HG02970 (cell line): Measurements from ENCODE around the gene RABAC1.
"Not testable (repeated sequence)": the region's sequence is repeated elsewhere in the genome, so short reads cannot be mapped to it uniquely, and the experiment has no call there.

Source experiments
- ATAC-seq: cut with Tn5 transposase; IDR thresholded peaks from one replicate; pipeline ENCODE4 v1.9.1; 2021; ENCODE audit warnings: mild to moderate bottlenecking, moderate library complexity, moderate number of reproducible peaks; ENCODE audit not compliant: unreplicated experiment, low FRiP score

RABAC1 gene, protein sequence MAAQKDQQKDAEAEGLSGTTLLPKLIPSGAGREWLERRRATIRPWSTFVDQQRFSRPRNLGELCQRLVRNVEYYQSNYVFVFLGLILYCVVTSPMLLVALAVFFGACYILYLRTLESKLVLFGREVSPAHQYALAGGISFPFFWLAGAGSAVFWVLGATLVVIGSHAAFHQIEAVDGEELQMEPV

DNA sequence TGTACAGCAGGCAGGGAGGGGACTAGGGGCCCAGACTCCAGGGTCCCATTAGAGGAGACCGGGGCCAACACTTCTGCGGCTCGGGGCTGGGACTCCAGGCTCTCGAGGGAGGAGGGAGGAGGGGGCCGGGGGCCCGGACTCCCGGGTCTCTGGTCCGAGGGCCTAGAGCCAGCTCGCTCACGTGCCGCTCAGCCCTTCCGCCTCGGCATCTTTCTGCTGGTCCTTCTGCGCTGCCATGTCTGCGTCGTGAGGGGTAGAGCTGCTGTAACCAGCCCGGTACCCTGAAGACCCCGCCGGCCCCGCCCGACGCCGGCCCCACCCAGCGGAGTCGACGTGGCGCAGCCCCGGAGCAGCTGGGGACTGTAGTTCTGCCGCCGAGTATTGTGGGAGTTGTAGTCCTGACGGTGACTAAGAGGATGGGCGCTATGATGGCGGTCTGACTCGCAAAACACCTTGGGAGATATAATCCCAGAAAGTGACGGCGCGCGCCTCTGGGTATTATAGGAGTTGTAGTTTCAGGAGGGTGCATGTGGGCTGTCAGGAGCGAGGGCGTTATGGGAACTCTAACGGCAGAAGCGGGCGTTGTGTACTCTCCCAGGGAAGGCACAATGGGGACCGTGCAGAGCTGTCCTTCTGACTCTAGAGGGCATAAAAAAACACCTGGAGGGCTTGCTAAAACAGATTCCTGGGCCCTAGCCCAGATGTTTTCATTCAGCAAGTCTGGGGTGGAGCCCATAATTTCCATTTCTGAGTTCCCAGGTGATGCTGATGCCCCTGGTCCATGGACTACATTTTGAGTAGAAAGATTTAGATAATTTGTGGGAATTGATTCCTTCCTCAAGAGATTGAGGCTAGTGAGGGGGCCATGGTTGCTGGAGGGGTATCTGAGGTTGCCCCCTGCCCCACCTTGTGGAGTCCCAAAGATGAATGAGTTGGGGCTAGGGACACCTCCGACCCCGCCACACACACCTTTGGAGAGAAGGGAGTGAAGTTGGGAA, at the start of gene RABAC1:
TSS of gene RABAC1 (minus strand) at position 266 of the 998 bp plus-strand sequence. CDS start at position 237, 29 bp downstream.
- ATAC-seq: peak; percentile 62

DNA sequence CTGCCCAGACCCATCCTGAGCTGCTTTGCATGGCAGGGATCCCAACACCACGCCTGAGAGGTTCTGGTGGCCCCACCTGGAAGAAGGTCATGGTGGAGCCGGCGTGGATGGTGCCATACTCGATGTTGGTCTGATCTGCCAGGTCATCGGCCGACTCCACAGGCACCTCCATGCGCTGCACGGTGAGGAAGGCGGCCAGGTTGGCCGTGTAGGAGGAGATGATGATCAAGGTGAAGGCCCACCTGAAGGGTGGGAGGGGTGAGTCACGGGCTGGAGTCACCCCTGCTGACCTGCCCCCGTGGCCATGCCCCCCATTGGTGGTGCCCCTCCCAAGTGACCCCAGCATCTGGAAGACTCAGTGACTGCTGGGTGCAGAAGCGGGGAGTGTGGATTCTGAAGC, 47.4 kb upstream of the RABAC1 start:
- ATAC-seq: no peak

DNA sequence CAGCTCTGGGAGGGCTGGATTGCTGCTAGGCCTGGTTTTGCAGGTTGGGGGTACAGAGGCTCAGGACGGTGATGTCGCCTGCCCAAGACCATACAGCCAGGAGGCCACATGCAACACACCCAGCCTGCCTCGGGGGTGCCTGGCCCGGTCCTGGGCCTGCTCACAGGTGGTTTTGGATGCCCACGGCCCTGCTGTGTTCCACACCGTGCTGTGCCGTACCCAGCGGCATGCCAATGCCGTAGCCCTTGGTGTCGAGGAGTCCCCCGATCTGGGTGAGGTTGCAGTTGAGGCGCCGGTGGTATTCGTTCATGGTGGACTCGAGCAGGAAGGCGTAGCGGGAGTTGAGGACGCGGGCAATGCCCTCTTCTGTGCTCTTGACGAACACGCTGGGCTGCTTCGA, 46.4 kb upstream of the RABAC1 start:
- no peak for ATAC-seq

DNA sequence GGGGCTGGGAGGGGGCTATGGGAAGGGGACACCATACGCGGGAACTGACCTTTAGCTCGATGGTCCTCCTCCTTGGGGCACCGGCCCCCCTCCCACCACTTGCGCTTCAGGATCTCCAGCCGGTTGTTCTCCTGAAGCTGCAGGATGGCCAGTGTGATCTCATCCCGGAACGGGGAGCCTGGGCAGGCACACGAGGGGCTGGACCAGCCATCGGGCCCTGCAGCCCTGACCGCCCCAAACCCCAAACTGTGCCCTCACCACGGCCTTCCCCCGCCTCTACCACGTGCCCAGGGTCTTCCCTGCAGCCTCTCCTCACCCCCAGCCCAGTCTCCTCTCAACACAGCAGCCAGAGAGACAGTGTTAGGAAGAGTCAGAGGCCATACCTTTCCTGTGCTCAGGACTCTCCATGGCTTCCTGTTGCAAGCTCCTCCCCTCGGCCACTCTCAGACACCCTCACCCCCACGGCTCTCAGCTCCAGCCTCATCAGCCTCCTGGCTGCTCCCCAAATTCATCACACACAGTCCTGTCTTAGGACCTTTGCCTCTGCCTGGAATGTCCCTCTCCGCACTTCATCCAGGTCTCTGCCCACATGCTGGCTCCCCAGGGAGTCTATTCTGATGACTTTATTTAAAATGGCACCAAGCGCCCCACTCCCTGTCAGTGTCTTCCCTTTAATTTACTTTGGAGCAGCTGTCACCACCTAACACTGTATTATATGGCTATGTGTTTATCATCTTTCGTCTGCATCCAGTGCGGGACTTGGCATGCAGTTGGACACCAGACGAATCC, 44.6 kb upstream of the RABAC1 start:
- no peak for ATAC-seq

DNA sequence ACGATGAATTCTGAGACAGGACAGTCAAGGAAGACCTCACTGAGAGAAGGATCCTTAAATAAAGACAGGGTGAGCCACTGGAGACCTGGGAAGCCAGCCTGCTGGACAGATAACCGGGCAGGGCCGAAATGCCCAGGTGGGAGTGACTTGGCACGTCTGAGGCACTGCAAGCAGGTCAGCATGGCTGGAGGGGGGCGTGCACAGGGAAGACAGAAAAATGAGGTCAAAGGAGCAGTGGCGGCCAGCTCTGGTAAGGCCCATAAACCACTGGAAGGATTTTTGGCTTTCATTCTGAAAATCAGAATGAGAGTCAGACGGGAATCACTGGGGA, 40.7 kb upstream of the RABAC1 start:
- ATAC-seq: no peak

DNA sequence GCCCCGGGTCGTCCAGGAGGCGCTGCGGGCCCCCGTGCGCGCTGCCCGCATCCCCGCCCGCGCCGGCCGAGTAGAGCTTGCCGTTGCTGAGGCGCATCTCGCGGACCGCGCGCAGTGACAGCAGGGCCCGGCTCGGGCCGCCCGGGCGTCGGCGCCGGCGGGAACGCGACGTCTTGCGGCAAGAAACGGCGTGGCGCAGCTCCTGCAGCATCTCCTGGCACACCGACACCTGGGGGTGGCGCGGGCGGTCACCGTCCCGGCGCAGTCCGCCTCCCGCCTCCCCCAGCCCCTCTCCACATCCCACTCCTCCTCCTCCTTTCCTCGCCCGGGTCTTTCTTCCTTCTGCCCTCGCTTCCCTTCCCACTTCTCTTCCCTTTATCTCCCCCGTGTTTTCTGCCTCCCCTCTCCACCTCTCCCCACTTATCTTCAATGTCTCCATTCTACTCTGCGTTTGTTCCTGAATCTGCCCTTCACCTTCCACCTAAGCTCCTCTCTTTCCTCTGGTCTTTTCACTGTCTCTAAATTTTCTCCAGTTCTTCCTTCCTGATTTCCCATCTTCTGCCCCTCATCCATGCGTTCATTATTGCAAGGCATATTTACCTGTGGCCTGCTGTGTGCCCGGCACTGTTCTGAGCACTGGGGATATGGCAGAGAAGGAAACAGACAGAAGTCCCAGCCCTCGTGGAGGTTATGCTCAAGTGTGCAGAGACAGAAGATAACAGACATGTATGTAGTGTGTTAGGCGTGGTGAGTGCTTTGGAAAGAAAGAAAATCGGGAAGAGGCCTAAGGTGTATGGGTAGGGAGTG, 40.2 kb upstream of the RABAC1 start:
- no peak for ATAC-seq

DNA sequence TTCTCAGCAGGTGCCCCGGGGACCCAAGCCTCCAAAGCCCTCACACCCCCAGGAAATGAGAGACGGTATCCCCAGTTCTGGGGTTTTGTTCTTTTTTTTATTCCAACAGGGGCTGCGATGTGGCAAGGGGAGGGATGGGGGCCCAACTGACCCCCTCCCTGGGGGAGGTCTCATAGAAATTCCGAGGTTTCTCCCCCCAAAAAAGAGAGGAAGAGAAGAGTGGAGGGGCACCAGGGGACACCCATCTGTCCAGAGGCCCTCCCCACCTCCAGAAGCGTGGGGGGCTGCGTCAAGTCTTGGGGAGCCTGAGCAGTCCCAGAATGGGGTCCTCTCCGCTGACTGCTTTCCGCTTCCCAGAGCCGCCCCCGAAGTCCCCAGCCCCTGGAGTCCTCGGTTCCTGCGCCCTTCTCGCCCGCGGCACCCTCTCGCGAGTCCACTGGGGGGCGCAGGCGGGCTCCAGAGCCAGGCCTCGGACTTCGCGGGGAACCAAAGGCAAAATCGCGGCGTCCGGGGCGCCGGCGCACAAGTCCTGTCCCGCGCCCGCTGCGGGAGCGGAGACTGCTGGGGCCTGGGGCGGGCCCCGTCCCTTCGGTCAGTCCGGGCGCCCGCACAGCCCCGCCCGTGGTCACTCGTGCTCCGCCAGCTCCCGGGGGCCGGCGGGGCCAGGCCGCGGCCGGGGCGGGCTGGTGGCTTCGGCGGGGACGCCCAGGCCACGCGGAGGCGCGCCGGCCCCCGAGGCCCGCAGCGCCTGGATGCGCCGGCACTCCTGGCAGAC, 39.3 kb upstream of the RABAC1 start:
- ATAC-seq: no peak

DNA sequence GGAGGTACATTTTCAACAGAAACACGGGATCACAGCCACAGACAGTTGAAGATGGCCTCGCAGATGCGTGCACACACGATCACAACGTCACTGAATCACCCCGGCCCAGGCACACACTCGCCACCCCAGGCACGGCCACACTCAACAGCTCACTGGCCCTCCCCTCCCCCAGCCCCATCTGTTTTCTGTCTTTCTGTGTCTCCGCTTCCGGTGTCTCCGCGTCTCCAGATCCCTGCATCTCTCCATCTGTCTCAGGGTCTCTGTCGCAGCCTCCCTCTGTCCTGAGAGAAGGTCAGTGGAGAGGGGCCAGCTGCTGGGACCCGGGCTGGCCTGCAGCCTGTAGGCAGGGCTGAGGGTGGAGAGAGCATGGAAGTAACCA, 38.7 kb upstream of the RABAC1 start:
- no peak for ATAC-seq

DNA sequence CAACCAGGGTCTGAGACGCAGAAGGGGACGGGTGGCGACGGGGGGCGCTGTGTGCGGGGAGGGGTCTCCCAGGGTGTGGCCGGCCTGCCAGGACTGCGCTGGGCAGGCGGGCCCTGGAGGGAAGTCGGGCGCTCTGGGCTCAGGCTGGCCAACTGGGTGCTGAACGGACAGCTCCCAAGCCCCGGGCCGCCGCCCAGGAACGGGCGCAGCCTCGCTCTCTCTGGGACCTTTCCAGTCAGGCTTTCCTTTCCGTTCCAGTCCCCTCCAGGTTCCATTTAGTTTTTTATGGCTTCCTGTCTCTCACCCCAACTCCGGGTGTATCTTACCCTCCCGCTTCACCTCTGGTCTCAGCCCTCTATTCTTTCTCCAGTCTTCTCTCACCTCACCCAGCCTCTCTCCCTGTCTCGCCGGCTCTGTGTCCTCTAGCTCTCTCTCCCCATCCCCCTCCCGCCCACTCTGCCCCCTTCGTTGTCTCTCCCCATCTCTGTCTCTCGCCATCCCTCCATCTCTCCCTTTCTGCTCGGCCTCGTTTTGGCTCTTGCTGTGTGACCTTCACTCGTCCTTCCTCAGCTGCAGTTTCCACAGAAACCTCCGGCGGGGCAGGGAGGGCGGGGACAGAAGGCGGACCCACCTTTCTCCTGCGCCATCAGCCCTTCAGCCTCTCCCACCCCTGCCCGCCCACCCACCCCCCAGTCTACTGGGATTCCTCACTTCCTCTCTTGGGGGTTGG, 38.2 kb upstream of the RABAC1 start:
- no peak for ATAC-seq

DNA sequence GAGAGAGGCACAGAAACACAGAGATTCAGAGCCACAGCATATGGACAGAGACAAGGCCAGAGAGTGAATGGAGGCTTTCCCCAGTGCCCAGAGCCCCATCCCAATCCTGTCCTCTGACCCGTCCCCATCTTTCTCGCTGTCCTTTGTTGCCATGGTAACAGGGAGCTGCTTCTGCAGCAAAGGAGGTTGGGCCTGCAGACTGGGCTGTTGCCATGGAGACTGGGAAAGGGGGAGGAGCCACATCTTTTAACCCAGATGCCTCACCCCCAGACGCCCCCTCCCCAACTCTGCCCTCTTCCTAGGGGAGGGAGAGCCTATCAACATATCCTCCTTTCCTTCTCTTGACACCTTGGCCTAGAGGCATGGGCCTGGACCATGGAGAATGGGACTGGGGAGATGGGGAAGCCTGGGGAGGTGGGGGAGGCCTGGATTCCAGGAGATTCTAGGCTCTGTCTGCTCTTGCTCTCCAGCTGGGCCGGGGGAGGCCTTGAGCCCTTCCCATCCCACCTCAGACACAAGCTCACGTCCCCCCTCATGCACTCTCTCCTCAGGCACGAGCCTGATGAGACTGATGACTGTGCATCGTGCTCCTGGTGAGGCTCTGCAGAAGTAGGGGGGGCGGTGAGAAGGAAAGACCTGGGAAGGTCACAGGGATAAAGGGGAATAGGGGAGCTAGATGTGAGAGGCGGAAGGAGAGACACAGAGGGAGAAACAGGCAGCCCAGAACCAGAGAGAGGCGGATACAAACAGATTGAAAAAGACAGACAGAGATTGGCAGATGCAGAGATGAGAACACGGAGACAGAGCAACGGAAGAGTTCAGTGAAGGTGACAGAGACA, 37.1 kb upstream of the RABAC1 start:
- no peak for ATAC-seq

DNA sequence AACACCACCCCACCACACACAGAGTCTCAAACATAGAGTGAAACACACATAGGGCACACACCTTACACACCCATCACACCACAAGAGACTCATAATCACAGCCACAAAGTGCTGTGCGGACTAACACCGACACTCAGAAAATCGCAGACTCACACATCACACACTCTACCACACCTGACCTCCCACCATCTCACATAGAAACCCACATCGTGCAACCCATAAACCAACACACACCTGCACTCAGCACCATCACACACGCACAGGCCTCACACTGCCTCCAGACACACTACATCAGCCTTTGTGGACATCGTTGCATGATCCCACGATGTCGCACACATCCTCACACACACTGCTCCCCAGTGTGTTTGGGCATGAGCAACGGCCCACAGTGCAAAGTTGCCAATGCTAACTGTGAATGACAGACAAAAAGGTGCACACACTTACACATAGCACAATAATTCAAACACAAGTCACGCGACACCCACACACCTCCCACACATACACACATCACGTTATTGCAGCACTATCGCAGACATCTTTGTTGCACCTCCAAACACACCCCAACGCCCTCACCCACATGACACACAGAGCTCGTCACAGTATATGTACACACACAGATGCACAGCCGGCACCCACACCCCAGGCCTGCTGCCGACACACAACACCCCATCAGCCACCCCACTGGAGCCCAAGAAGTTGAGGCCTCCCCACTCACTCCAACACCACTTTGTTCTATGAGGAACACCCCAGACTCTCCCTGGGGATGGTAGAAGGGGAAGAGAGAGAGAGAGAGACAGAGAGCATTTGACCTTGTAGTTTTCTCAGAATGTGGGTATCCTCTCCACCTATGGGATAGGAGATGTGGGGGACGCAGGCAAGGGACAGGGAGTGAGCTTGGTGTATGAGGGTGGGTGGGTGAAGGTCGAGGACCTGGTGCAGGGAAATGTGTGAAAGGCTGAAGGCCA, 36.2 kb upstream of the RABAC1 start:
- no peak for ATAC-seq

DNA sequence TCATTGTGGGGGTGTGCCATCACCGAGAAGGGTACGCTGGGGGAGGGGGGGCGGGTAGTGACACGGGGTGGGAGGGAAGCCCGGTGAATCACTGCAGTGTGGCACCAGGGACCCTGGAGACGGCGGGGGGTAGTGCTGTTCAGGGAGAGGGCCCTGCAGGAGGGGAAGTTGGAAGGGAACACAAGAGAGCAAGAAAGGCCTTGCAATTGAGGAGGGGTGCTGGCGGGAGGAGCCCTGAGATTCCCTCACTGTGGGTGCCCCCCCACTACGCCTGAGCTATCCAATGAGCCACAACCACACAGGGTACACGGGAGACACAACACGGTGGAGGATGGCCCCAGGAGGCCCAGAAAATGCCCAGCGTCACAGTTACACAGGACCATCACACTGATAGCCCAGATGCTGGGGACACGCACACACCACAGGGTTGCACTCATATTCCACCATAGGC, 35.4 kb upstream of the RABAC1 start:
- ATAC-seq: no peak

DNA sequence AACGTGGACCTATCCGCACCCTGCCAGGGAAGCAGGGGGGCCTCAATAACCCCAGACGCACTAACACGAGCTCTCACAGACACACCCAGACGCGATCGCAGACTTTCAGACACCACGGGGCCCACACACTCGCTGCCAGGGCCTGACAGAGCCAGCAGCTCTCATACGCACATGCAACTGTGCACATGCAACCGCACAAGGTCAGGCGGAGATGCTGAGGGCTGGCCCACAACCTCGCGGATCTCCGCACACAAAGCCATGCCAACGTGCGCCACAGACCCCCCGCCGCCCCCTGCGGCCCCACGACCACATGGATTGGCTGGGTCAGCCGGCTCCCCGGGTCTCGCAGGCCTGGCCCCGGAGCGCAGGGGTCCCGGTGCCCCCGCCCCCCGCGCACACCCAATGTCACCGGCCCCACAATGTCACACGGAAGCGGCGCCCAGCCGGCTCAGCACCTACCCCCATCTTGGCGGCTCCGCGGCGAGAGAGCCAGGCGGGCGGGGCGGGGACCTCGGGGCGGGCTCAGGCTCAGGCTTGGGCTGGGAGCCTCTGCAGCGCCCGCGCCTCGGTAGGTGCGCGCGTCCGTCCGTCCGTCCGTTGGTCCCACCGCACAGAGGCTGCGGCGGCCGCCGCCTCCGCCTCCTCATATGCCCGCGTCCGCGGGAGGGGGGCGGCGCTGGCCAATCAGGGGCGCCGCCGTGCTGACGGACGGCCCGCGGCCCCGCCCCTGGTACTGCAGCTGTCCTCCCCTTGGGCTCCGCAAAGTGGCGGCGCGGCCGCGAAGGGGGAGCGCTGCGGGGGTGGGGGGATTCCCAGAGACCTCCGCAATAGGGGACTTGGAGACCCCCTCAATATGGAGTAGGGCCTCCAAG, 34.7 kb upstream of the RABAC1 start, which contains the start of gene ATP1A3:
TSS of gene ATP1A3 (minus strand) at position 619 of the 872 bp plus-strand sequence. CDS start at position 465, 154 bp downstream.
- no peak for ATAC-seq

DNA sequence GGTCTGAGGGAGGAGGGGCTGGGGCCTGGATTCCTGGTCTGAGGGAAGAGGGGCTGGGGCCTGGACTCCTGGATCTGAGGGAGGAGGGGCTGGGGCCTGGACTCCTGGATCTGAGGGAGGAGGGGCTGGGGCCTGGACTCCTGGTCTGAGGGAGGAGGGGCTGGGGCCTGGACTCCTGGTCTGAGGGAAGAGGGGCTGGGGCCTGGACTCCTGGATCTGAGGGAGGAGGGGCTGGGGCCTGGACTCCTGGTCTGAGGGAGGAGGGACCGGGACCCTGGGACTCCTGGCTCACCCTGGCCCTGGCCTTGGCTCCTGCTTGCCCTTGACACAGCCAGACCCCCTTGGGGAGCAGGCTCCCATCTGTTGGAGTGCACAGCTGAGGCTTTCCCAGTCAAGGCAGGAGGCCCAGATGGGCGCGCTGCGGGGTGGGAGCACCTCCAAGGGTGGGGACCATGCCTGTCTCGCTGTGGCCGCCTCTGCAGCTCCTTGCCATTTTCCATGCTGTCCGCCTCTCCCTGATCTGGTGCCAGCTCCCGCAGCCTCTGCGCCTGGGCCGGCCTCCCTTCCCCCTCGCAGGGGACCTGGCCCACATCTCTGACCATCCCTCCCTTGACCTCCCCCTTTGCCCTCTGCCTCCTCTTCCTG, 32.9 kb upstream of the RABAC1 start:
- ATAC-seq: not testable (repeated sequence)

DNA sequence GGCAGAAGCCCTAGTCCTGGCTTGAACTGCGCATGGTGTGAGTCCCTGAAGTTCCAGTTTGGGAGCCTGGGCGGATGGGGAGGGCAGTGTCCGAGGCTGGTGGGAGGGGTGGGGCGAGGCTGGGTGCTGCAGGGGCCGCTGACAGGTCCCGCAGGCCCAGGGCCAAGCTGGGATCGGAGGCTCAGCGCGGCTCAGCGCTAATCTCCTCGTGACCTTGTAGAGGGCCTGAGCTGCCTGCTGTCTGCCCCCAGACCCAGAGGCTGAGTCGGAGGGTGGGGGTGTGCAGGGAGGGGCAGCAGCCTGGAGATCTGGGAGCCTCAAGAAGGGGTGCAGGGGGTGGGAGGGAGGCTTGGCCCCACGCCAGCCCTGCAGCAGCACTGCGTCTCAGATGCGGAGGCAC, 31.9 kb upstream of the RABAC1 start:
- no peak for ATAC-seq
